ENCODE results near the gene PLEKHA1. TPM values are rescaled to one million over a fixed set of nuclear protein-coding genes. Genes with fewer than 3 reads are reported as not detected.

PLEKHA1 gene
- polyA plus RNA-seq, 3 donors: 5.5 to 14.9 (median 12.3) TPM

DNA sequence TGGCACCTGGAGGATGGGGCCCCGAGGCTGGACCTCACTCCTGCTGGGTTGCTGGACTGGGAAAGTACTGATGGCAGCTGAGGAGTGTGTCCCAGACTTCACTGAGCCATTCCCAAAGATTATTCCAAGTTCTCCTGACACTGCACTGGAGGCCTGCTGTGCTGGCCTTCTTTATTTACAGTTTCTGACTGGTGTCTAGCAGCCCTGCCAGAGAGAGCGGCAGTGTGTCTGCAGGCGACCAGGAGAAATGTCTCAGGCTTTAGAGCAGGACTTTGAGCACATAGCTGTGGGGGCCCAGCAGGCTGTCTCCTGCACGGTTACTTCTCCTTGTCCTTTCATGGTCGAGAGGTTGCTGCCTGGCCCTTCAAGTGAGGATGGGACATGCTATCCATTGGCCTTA, 102.9 kb downstream of the PLEKHA1 start:
- H3K9ac ChIP-seq (ENCODE audit: insufficient read depth, low read length, poor library complexity, severe bottlenecking): no peak overlapping the region
- no peaks in the 10 kb centered on the region for H4K20me1 ChIP-seq (ENCODE audit: insufficient read depth, low read length)
- H3K36me3 Mint-ChIP-seq: peaks cover 0 to 5% of the 10 kb centered on the region in 2 donors
- H3K27me3 Mint-ChIP-seq (ENCODE audit: low read depth in 3 of 3): peaks cover 34 to 52% (median 39%) of the 10 kb centered on the region in 3 donors
- DNase-seq: no peak
- H3K4me1 ChIP-seq (ENCODE audit: control insufficient read depth in 1 of 2, insufficient read depth in 2 of 2, low read length in 2 of 2): peaks cover 8 to 14% of the 10 kb centered on the region in 2 donors
- no peak overlapping the region for H3K4me3 ChIP-seq (replicated peaks in 1 of 3; ENCODE audit: low read depth in 2 of 3, low read length in 3 of 3)
- no peak overlapping the region for H3K4me2 ChIP-seq (replicated peaks; ENCODE audit: extremely low read depth, low read length, poor library complexity, severe bottlenecking)
- WGBS (ENCODE audit: insufficient coverage): 88% methylated on average over 4 of the region's 5 CpGs
- H3K27me3 ChIP-seq (ENCODE audit: control insufficient read depth in 2 of 2, insufficient read depth in 2 of 2, low read length in 2 of 2): peaks cover 0 to 19% of the 10 kb centered on the region in 2 donors
- TF ChIP-seq, protein P1, sequence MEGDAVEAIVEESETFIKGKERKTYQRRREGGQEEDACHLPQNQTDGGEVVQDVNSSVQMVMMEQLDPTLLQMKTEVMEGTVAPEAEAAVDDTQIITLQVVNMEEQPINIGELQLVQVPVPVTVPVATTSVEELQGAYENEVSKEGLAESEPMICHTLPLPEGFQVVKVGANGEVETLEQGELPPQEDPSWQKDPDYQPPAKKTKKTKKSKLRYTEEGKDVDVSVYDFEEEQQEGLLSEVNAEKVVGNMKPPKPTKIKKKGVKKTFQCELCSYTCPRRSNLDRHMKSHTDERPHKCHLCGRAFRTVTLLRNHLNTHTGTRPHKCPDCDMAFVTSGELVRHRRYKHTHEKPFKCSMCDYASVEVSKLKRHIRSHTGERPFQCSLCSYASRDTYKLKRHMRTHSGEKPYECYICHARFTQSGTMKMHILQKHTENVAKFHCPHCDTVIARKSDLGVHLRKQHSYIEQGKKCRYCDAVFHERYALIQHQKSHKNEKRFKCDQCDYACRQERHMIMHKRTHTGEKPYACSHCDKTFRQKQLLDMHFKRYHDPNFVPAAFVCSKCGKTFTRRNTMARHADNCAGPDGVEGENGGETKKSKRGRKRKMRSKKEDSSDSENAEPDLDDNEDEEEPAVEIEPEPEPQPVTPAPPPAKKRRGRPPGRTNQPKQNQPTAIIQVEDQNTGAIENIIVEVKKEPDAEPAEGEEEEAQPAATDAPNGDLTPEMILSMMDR (IDR thresholded peaks at IDR 0.05): no peak
- H3K4me1 Mint-ChIP-seq: peaks cover 27% of the 10 kb centered on the region
- no peaks in the 10 kb centered on the region for H3K79me2 ChIP-seq (ENCODE audit: insufficient read depth, low read length)
- no peak overlapping the region for H3K27ac Mint-ChIP-seq
- no peak overlapping the region for H3K4me3 Mint-ChIP-seq
- no peak overlapping the region for H2AFZ ChIP-seq (ENCODE audit: insufficient read depth, low read depth, low read length, poor library complexity, severe bottlenecking)
- peaks cover 0 to 6% of the 10 kb centered on the region in 2 donors for H3K9me3 ChIP-seq (replicated peaks in 1 of 2; ENCODE audit: control insufficient read depth in 1 of 2, insufficient read depth in 1 of 2, low read length in 2 of 2)
- H3K27ac ChIP-seq (ENCODE audit: low read depth in 1 of 2, low read length in 2 of 2): no peak overlapping the region
- H3K36me3 ChIP-seq (replicated peaks in 1 of 2; ENCODE audit: control insufficient read depth in 1 of 2, insufficient read depth in 2 of 2, low read length in 2 of 2): no peaks in the 10 kb centered on the region
- peaks cover 0 to 8% (median 3%) of the 10 kb centered on the region in 7 donors for H3K9me3 Mint-ChIP-seq
- intact Hi-C loops (cut with micrococcal nuclease): no loop called here

DNA sequence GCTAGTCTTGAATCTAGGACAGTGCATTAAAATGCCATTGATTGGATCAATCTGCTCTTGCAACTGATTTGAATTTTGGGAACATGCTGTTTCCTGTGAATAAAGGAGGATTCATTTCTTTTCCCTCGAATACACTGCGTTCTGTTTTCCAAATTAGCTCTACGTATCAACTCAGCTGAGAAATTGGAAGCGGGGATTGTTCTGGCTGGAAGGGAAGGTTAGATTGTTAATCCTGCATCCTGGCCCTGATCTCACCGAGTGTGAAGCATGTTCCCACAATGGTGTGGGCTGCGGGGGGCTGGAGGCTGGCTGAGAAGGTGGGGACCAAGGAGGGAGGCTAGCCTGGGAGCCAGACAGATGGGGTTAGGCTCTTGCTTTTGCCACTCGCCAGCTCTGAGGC, 104.5 kb downstream of the PLEKHA1 start:
- Mint-ChIP-seq H3K27ac (no peak overlapping the region), H3K4me3 (no peak overlapping the region), H3K27me3 (ENCODE audit: low read depth in 3 of 3) (peaks cover 28 to 46% (median 31%) of the 10 kb centered on the region in 3 donors), H3K4me1 (peaks cover 22% of the 10 kb centered on the region), H3K36me3 (no peaks in the 10 kb centered on the region), H3K9me3 (peaks cover 0 to 8% (median 3%) of the 10 kb centered on the region in 7 donors)
- Histone ChIP-seq H3K4me2 (replicated peaks; ENCODE audit: extremely low read depth, low read length, poor library complexity, severe bottlenecking) (no peak overlapping the region), H4K20me1 (ENCODE audit: insufficient read depth, low read length) (no peaks in the 10 kb centered on the region), H3K4me3 (replicated peaks in 1 of 3; ENCODE audit: low read depth in 2 of 3, low read length in 3 of 3) (no peak overlapping the region), H3K27ac (ENCODE audit: low read depth in 1 of 2, low read length in 2 of 2) (no peak overlapping the region), H3K36me3 (replicated peaks in 1 of 2; ENCODE audit: control insufficient read depth in 1 of 2, insufficient read depth in 2 of 2, low read length in 2 of 2) (no peaks in the 10 kb centered on the region), H2AFZ (ENCODE audit: insufficient read depth, low read depth, low read length, poor library complexity, severe bottlenecking) (no peak overlapping the region), H3K27me3 (ENCODE audit: control insufficient read depth in 2 of 2, insufficient read depth in 2 of 2, low read length in 2 of 2) (peaks cover 0 to 18% of the 10 kb centered on the region in 2 donors), H3K9me3 (replicated peaks in 1 of 2; ENCODE audit: control insufficient read depth in 1 of 2, insufficient read depth in 1 of 2, low read length in 2 of 2) (peaks cover 0 to 6% of the 10 kb centered on the region in 2 donors), H3K4me1 (ENCODE audit: control insufficient read depth in 1 of 2, insufficient read depth in 2 of 2, low read length in 2 of 2) (peaks cover 6 to 8% of the 10 kb centered on the region in 2 donors), H3K9ac (ENCODE audit: insufficient read depth, low read length, poor library complexity, severe bottlenecking) (no peak overlapping the region), H3K79me2 (ENCODE audit: insufficient read depth, low read length) (no peaks in the 10 kb centered on the region)
- intact Hi-C loops (cut with micrococcal nuclease): no loop called here
- WGBS (ENCODE audit: insufficient coverage): 100% methylated on average over 6 of the region's 7 CpGs
- TF ChIP-seq, protein P1 (IDR thresholded peaks at IDR 0.05): no peak
- DNase-seq: no peak
